BE2C (cell line): ENCODE results near the gene NUCB1.

Experiments used
- DNase-seq: peaks from one replicate; pipeline ENCODE4 v3.0.0-alpha.2; 2020
- H3K27me3 ChIP-seq: fragments of 250-450 bp; sonication (Bioruptor Pico); 2 replicates; pipeline ENCODE4 v1.5.1; 2020; ENCODE audit warnings: mild to moderate bottlenecking
- H3K36me3 ChIP-seq: fragments of 250-450 bp; sonication (Bioruptor Pico); 2 replicates; pipeline ENCODE4 v1.5.1; 2020; ENCODE audit warnings: mild to moderate bottlenecking
- H3K4me1 ChIP-seq: fragments of 250-450 bp; sonication (Bioruptor Pico); 2 replicates; pipeline ENCODE4 v1.5.1; 2020
- H3K4me3 ChIP-seq: 2 replicates; pipeline ENCODE4 v1.5.1; 2011; ENCODE audit warnings: low read depth, low read length
- H3K9me3 ChIP-seq: fragments of 250-450 bp; sonication (Bioruptor Pico); 2 replicates; pipeline ENCODE4 v1.5.1; 2020
- CTCF ChIP-seq: IDR thresholded peaks from 2 replicates; pipeline ENCODE4 v1.5.1; 2012; ENCODE audit warnings: mild to moderate bottlenecking, low read depth, low read length

The NUCB1 gene

GRCh38 chr19:48966541-48967345 lies 66.6 kb downstream of the NUCB1 start:
- Histone ChIP-seq H3K4me3 (peak overlapping the region; percentile 79), H3K4me1 (peaks cover 27% of the 10 kb centered on the region), H3K9me3 (no peaks in the 10 kb centered on the region), H3K36me3 (peaks cover 37% of the 10 kb centered on the region), H3K27me3 (no peaks in the 10 kb centered on the region)
- no peak for TF ChIP-seq CTCF
- no peak for DNase-seq

- no peak for TF ChIP-seq CTCF
- no peaks in the 10 kb centered on the region for H3K9me3 ChIP-seq
- no peak overlapping the region for H3K4me3 ChIP-seq
- no peak for DNase-seq
- peaks cover 37% of the 10 kb centered on the region for H3K36me3 ChIP-seq
- peaks cover 27% of the 10 kb centered on the region for H3K4me1 ChIP-seq
- no peaks in the 10 kb centered on the region for H3K27me3 ChIP-seq
Measured at GRCh38 chr19:48967346-48968178, 67.5 kb downstream of the NUCB1 start.

GRCh38 chr19:48968179-48968661 lies 68.1 kb downstream of the NUCB1 start:
- Histone ChIP-seq H3K36me3 (peaks cover 37% of the 10 kb centered on the region), H3K27me3 (no peaks in the 10 kb centered on the region), H3K9me3 (no peaks in the 10 kb centered on the region), H3K4me3 (no peak overlapping the region), H3K4me1 (peaks cover 27% of the 10 kb centered on the region)
- no peak for DNase-seq
- no peak for TF ChIP-seq CTCF

- H3K27me3 ChIP-seq: no peaks in the 10 kb centered on the region
- peaks cover 37% of the 10 kb centered on the region for H3K36me3 ChIP-seq
- peaks cover 21% of the 10 kb centered on the region for H3K4me1 ChIP-seq
- no peak for TF ChIP-seq CTCF
- H3K9me3 ChIP-seq: no peaks in the 10 kb centered on the region
- no peak for DNase-seq
- H3K4me3 ChIP-seq: no peak overlapping the region
Measured at GRCh38 chr19:48968813-48969218, 68.7 kb downstream of the NUCB1 start.

GRCh38 chr19:48969276-48970138 lies 69.4 kb downstream of the NUCB1 start:
- Histone ChIP-seq H3K36me3 (peaks cover 37% of the 10 kb centered on the region), H3K4me3 (no peak overlapping the region), H3K9me3 (no peaks in the 10 kb centered on the region), H3K27me3 (no peaks in the 10 kb centered on the region), H3K4me1 (peaks cover 14% of the 10 kb centered on the region)
- TF ChIP-seq CTCF: no peak
- peak; percentile 93 for DNase-seq
